ENCODE results near the gene BPTF. TPM values are rescaled to one million over a fixed set of nuclear protein-coding genes. Genes with fewer than 3 reads are reported as not detected.
"Not testable (repeated sequence)": the region's sequence is repeated elsewhere in the genome, so short reads cannot be mapped to it uniquely, and the experiment has no call there.

BPTF gene
- total RNA-seq, 4 donors from 2014 or later = 29.3 to 43.9 (median 38.1) TPM

GRCh38 chr17:67902511-67903231, 77.4 kb downstream of the BPTF start:
- no peaks in the 10 kb centered on the region for H3K27me3 ChIP-seq
- intact Hi-C loops (cut with DNase I; ENCODE audit: low total_unique reads) (no loop called here), in situ Hi-C loops (cut with MboI; ENCODE audit: low sequenced_read_pairs in 4 of 4) (loop anchor here in 2 of 4 donors (25.0 kb wide), 2 partner anchors 110 to 165 kb away; no protein-coding TSS in a partner anchor)
- peaks cover 0 to 66% of the 10 kb centered on the region in 2 donors for H3K36me3 ChIP-seq
- no peak overlapping the region for H3K4me3 ChIP-seq
- H3K9me3 ChIP-seq = no peaks in the 10 kb centered on the region
- TF ChIP-seq POLR2A (IDR thresholded peaks at IDR 0.05) (no peak), CTCF (IDR thresholded peaks at IDR 0.05 in 4 of 5, conservative IDR thresholded peaks at IDR 0.05 in 1 of 5) (no peak)
- H3K4me1 ChIP-seq = no peaks in the 10 kb centered on the region
- no peak overlapping the region for H3K27ac ChIP-seq
- DNase-seq (no peak), ATAC-seq (no peak)

GRCh38 chr17:67905298-67905697, 80.0 kb downstream of the BPTF start:
- DNase-seq; H3K9me3 ChIP-seq; intact Hi-C loops (cut with DNase I; ENCODE audit: low total_unique reads); H3K27me3 ChIP-seq; H3K4me3 ChIP-seq; H3K4me1 ChIP-seq; ATAC-seq; H3K27ac ChIP-seq: not testable (repeated sequence)
- in situ Hi-C loops (cut with MboI; ENCODE audit: low sequenced_read_pairs in 4 of 4) = loop anchor here in 2 of 4 donors (25.0 kb wide), 2 partner anchors 107 to 168 kb away; no protein-coding TSS in a partner anchor
- peaks cover 0 to 71% of the 10 kb centered on the region in 2 donors for H3K36me3 ChIP-seq

GRCh38 chr17:67910117-67910803, 85.0 kb downstream of the BPTF start:
- H3K27me3 ChIP-seq; H3K4me1 ChIP-seq; H3K4me3 ChIP-seq; DNase-seq; H3K9me3 ChIP-seq; intact Hi-C loops (cut with DNase I; ENCODE audit: low total_unique reads); ATAC-seq; H3K27ac ChIP-seq: not testable (repeated sequence)
- H3K36me3 ChIP-seq = peaks cover 0 to 70% of the 10 kb centered on the region in 2 donors
- in situ Hi-C loops (cut with MboI; ENCODE audit: low sequenced_read_pairs in 4 of 4) = loop anchor here in 2 of 4 donors (25.0 kb wide), 2 partner anchors 102 to 173 kb away; no protein-coding TSS in a partner anchor

- in situ Hi-C loops (cut with MboI; ENCODE audit: low sequenced_read_pairs in 4 of 4) (loop anchor here in 2 of 4 donors (25.0 kb wide), 2 partner anchors 101 to 174 kb away; no protein-coding TSS in a partner anchor), intact Hi-C loops (cut with DNase I; ENCODE audit: low total_unique reads) (no loop called here)
- Histone ChIP-seq H3K36me3 (peaks cover 0 to 65% of the 10 kb centered on the region in 2 donors), H3K4me3 (no peak overlapping the region), H3K4me1 (no peaks in the 10 kb centered on the region), H3K9me3 (no peaks in the 10 kb centered on the region), H3K27me3 (no peaks in the 10 kb centered on the region), H3K27ac (no peak overlapping the region)
- DNase-seq (no peak), ATAC-seq (no peak)
- no peak for TF ChIP-seq CTCF (IDR thresholded peaks at IDR 0.05 in 4 of 5, conservative IDR thresholded peaks at IDR 0.05 in 1 of 5)
- no peak for TF ChIP-seq POLR2A (IDR thresholded peaks at IDR 0.05)
Observed at GRCh38 chr17:67911059-67911782, 85.9 kb downstream of the BPTF start.

GRCh38 chr17:67912088-67912487, 86.8 kb downstream of the BPTF start:
- intact Hi-C loops (cut with DNase I; ENCODE audit: low total_unique reads) (no loop called here), in situ Hi-C loops (cut with MboI; ENCODE audit: low sequenced_read_pairs in 4 of 4) (loop anchor here in 2 of 4 donors (25.0 kb wide), 2 partner anchors 100 to 175 kb away; no protein-coding TSS in a partner anchor)
- Histone ChIP-seq H3K27ac (no peak overlapping the region), H3K4me3 (no peak overlapping the region), H3K4me1 (no peaks in the 10 kb centered on the region), H3K27me3 (no peaks in the 10 kb centered on the region), H3K36me3 (peaks cover 0 to 65% of the 10 kb centered on the region in 2 donors), H3K9me3 (no peaks in the 10 kb centered on the region)
- ATAC-seq (no peak), DNase-seq (no peak)
- TF ChIP-seq CTCF (IDR thresholded peaks at IDR 0.05 in 4 of 5, conservative IDR thresholded peaks at IDR 0.05 in 1 of 5) = no peak
